NCI-H128 (cell line): ENCODE data around the gene CDC25B.
"Not testable (repeated sequence)": the region's sequence is repeated elsewhere in the genome, so short reads cannot be mapped to it uniquely, and the experiment has no call there.

Experiments
- DNase-seq: peaks from one replicate; lab custom pipeline; 2025; ENCODE audit not compliant: unreplicated experiment; lab: John Stamatoyannopoulos, UW

CDC25B gene

GRCh38 chr20:3821996-3822395 is 25.9 kb downstream of the CDC25B start:
- DNase-seq = no peak

GRCh38 chr20:3823881-3824280 is 27.8 kb downstream of the CDC25B start:
- no peak for DNase-seq

- DNase-seq = no peak
Observed at GRCh38 chr20:3825526-3825925, 29.4 kb downstream of the CDC25B start.

GRCh38 chr20:3826420-3826819 is 30.3 kb downstream of the CDC25B start:
- no peak for DNase-seq

- DNase-seq = no peak
Observed at GRCh38 chr20:3828798-3829197, 32.7 kb downstream of the CDC25B start.

GRCh38 chr20:3829891-3830290 is 33.8 kb downstream of the CDC25B start:
- not testable (repeated sequence) for DNase-seq

- no peak for DNase-seq
Observed at GRCh38 chr20:3836132-3836531, 40.0 kb downstream of the CDC25B start.

GRCh38 chr20:3839328-3839727 is 43.2 kb downstream of the CDC25B start:
- no peak for DNase-seq

GRCh38 chr20:3840201-3840600 is 44.1 kb downstream of the CDC25B start:
- not testable (repeated sequence) for DNase-seq

GRCh38 chr20:3842348-3842930 is 46.3 kb downstream of the CDC25B start:
- DNase-seq = no peak

- no peak for DNase-seq
Observed at GRCh38 chr20:3843490-3843889, 47.4 kb downstream of the CDC25B start.

GRCh38 chr20:3843990-3844619 is 48.0 kb downstream of the CDC25B start:
- DNase-seq = not testable (repeated sequence)

GRCh38 chr20:3846378-3846739 is 50.2 kb downstream of the CDC25B start:
- DNase-seq = no peak

- peak; percentile 82 for DNase-seq
Observed at GRCh38 chr20:3846740-3847428, 50.8 kb downstream of the CDC25B start, which contains the start of gene MAVS. MAVS (plus strand) TSS chr20:3846834; CDS start chr20:3854625, 7,791 bp downstream.

- DNase-seq = no peak
Observed at GRCh38 chr20:3847429-3847940, 51.4 kb downstream of the CDC25B start.

- DNase-seq = no peak
Observed at GRCh38 chr20:3848565-3848964, 52.5 kb downstream of the CDC25B start.

GRCh38 chr20:3854462-3854871 is 58.4 kb downstream of the CDC25B start:
- no peak for DNase-seq
